GM18519 (cell line): ENCODE results near the gene METTL9.
"Not testable (repeated sequence)": the region's sequence is repeated elsewhere in the genome, so short reads cannot be mapped to it uniquely, and the experiment has no call there.

Source experiments
- ATAC-seq: cut with Tn5 transposase; IDR thresholded peaks from one replicate; pipeline ENCODE4 v1.9.1; 2021; ENCODE audit warnings: mild to moderate bottlenecking, moderate library complexity; ENCODE audit not compliant: unreplicated experiment, low FRiP score

The METTL9 gene

GRCh38 chr16:21570676-21571017, 28.7 kb upstream of the METTL9 start:
- ATAC-seq = no peak

- ATAC-seq = not testable (repeated sequence)
These were observed 25.9 kb upstream of the METTL9 start for GRCh38 chr16:21573506-21573905.

- no peak for ATAC-seq
These were observed 25.0 kb upstream of the METTL9 start for GRCh38 chr16:21574372-21574771.

GRCh38 chr16:21576323-21576722, 23.1 kb upstream of the METTL9 start:
- not testable (repeated sequence) for ATAC-seq

GRCh38 chr16:21577487-21577886, 21.9 kb upstream of the METTL9 start:
- ATAC-seq = not testable (repeated sequence)

GRCh38 chr16:21578311-21578710, 21.1 kb upstream of the METTL9 start:
- ATAC-seq = not testable (repeated sequence)

- ATAC-seq = not testable (repeated sequence)
These were observed 19.2 kb upstream of the METTL9 start for GRCh38 chr16:21580131-21580530.

- no peak for ATAC-seq
These were observed 18.6 kb upstream of the METTL9 start for GRCh38 chr16:21580807-21581206.

- no peak for ATAC-seq
These were observed 14.6 kb upstream of the METTL9 start for GRCh38 chr16:21584817-21585216.

GRCh38 chr16:21588593-21588992, 10.8 kb upstream of the METTL9 start:
- ATAC-seq = not testable (repeated sequence)

GRCh38 chr16:21589551-21589950, 9.8 kb upstream of the METTL9 start:
- no peak for ATAC-seq

- ATAC-seq = no peak
These were observed 9.1 kb upstream of the METTL9 start for GRCh38 chr16:21590287-21590686.

GRCh38 chr16:21590796-21591195, 8.6 kb upstream of the METTL9 start:
- no peak for ATAC-seq

- ATAC-seq = no peak
These were observed 7.2 kb upstream of the METTL9 start for GRCh38 chr16:21592191-21592590.

GRCh38 chr16:21593530-21594289, 5.7 kb upstream of the METTL9 start:
- no peak for ATAC-seq

- ATAC-seq = no peak
These were observed 1.8 kb upstream of the METTL9 start for GRCh38 chr16:21597561-21598030.

GRCh38 chr16:21598206-21598605, 1.2 kb upstream of the METTL9 start:
- ATAC-seq = no peak

GRCh38 chr16:21598701-21599121, 666 bp upstream of the METTL9 start:
- ATAC-seq = no peak

GRCh38 chr16:21600031-21600773, 825 bp downstream of the METTL9 start:
- peak; percentile 28 for ATAC-seq

- ATAC-seq = no peak
These were observed 3.4 kb downstream of the METTL9 start for GRCh38 chr16:21602785-21603184.

- ATAC-seq = no peak
These were observed 4.6 kb downstream of the METTL9 start for GRCh38 chr16:21603928-21604327.

- not testable (repeated sequence) for ATAC-seq
These were observed 6.5 kb downstream of the METTL9 start for GRCh38 chr16:21605848-21606247.
